Trophoblast cell (in vitro differentiated cells and primary cell): ENCODE results near the gene AXIN1.
"Not testable (repeated sequence)": the region's sequence is repeated elsewhere in the genome, so short reads cannot be mapped to it uniquely, and the experiment has no call there.

Source experiments
- DNase-seq, 2 donors: peaks; one replicate each; pipeline ENCODE4 v3.0.0-alpha.2; 2016
- H2AFZ ChIP-seq: 2 replicates; pipeline ENCODE4 v1.6.1; 2013; ENCODE audit warnings: low read length, moderate library complexity, mild to moderate bottlenecking; ENCODE audit not compliant: insufficient read depth, poor library complexity
- H2AK5ac ChIP-seq: 2 replicates; pipeline ENCODE4 v1.6.1; 2013; ENCODE audit warnings: mild to moderate bottlenecking, low read length
- H2BK120ac ChIP-seq: 2 replicates; pipeline ENCODE4 v1.6.1; 2013; ENCODE audit warnings: low read length, mild to moderate bottlenecking, moderate library complexity; ENCODE audit not compliant: insufficient read depth, poor library complexity
- H2BK12ac ChIP-seq: 2 replicates; pipeline ENCODE4 v1.6.1; 2013; ENCODE audit warnings: mild to moderate bottlenecking, low read length, moderate library complexity
- H2BK5ac ChIP-seq: 2 replicates; pipeline ENCODE4 v1.6.1; 2013; ENCODE audit warnings: low read length, low read depth, moderate library complexity, mild to moderate bottlenecking; ENCODE audit not compliant: poor library complexity
- H3K14ac ChIP-seq: 2 replicates; pipeline ENCODE4 v1.6.1; 2013; ENCODE audit warnings: mild to moderate bottlenecking, low read length
- H3K18ac ChIP-seq: 2 replicates; pipeline ENCODE4 v1.6.1; 2013; ENCODE audit warnings: mild to moderate bottlenecking, low read length
- H3K23ac ChIP-seq: 2 replicates; pipeline ENCODE4 v1.6.1; 2013; ENCODE audit warnings: low read length
- H3K27ac ChIP-seq: 2 replicates; pipeline ENCODE4 v1.5.1; 2013; ENCODE audit warnings: low read depth, mild to moderate bottlenecking, inconsistent platforms, low read length, moderate library complexity
- H3K27me3 ChIP-seq: 2 replicates; pipeline ENCODE4 v1.6.1; 2013; ENCODE audit warnings: inconsistent platforms, mild to moderate bottlenecking, low read length, moderate library complexity; ENCODE audit not compliant: insufficient read depth
- H3K36me3 ChIP-seq, 2 experiments: 1 replicate in 1 of 2; 2 replicates in 1 of 2; pipeline ENCODE4 v1.6.1; 2013; ENCODE audit warnings: low read length in 2 of 2, mild to moderate bottlenecking in 2 of 2, moderate library complexity in 1 of 2; ENCODE audit not compliant: insufficient read depth in 2 of 2, control insufficient read depth in 1 of 2
- H3K4ac ChIP-seq: 2 replicates; pipeline ENCODE4 v1.6.1; 2013; ENCODE audit warnings: low read depth, mild to moderate bottlenecking, low read length, moderate library complexity
- H3K4me1 ChIP-seq, 2 experiments: 1 replicate in 1 of 2; 2 replicates in 1 of 2; pipeline ENCODE4 v1.6.1; 2013; ENCODE audit warnings: low read length in 2 of 2, mild to moderate bottlenecking in 2 of 2, moderate library complexity in 1 of 2; ENCODE audit not compliant: insufficient read depth in 2 of 2, control insufficient read depth in 1 of 2
- H3K4me2 ChIP-seq: 2 replicates; pipeline ENCODE4 v1.6.1; 2013; ENCODE audit warnings: inconsistent platforms, mild to moderate bottlenecking, low read length, moderate library complexity
- H3K4me3 ChIP-seq: 2 replicates; pipeline ENCODE4 v1.5.1; 2013; ENCODE audit warnings: mild to moderate bottlenecking, low read depth, low read length, inconsistent platforms
- H3K79me1 ChIP-seq: one replicate; pipeline ENCODE4 v1.6.1; 2013; ENCODE audit warnings: low read length
- H3K79me2 ChIP-seq: 2 replicates; pipeline ENCODE4 v1.6.1; 2013; ENCODE audit warnings: low read length, mild to moderate bottlenecking; ENCODE audit not compliant: control insufficient read depth, insufficient read depth, poor library complexity
- H3K9ac ChIP-seq: 2 replicates; pipeline ENCODE4 v1.6.1; 2013; ENCODE audit warnings: mild to moderate bottlenecking, low read length
- H3K9me3 ChIP-seq: 2 replicates; pipeline ENCODE4 v1.6.1; 2013; ENCODE audit warnings: low read depth, mild to moderate bottlenecking, control low read depth, inconsistent platforms, low read length; ENCODE audit not compliant: insufficient read depth
- H4K12ac ChIP-seq: 2 replicates; pipeline ENCODE4 v1.6.1; 2013; ENCODE audit warnings: low read depth, mild to moderate bottlenecking, low read length, moderate library complexity
- H4K8ac ChIP-seq: 2 replicates; pipeline ENCODE4 v1.6.1; 2013; ENCODE audit warnings: low read depth, mild to moderate bottlenecking, low read length, moderate library complexity
- H4K91ac ChIP-seq: one replicate; pipeline ENCODE4 v1.6.1; 2013; ENCODE audit warnings: low read depth, mild to moderate bottlenecking, low read length, moderate library complexity
- WGBS: extraction: QIAGEN DNeasy Blood & Tissue Kit; methylation state at CpG from one replicate; pipeline ENCODE4 v1.1.7; 2013; ENCODE audit warnings: missing lambda C conversion rate; ENCODE audit not compliant: insufficient read length, insufficient coverage; ENCODE audit errors: extremely low coverage; 5-methylcytosine and 5-hydroxymethylcytosine counted together

AXIN1 gene

DNA sequence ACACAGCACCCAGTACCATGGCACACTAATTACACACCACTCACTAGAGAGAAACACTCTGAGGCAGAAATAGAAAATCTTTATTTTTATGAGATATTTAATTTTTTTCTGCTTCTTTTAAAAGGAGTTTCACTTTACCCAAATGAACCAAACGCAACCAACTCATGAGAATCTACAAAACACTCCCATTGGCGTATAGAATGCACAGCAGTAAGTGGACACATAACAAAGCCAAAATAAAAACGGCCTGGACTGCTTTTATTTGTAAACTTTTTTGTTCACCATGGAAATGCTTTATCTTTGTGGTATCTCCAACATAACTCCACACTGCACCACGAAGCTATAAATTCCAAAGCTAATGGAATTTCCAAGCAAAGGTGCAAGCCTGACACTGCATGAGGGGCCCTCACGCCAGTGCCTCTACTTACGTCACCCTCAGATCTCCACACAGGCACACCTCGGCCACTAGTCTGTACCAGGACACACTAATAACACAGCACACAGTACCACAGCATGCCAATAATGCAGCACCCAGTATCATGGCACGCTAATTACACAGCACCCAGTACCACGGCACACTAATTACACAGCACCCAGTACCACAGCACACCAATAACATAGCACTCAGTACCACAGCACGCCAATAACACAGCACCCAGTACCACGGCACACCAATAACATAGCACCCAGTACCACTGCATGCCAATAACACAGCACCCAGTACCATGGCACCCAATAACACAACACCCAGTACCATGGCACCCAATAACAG is 17.5 kb downstream of the AXIN1 start:
- not testable (repeated sequence) for H3K36me3 ChIP-seq, H2AFZ ChIP-seq, H2BK12ac ChIP-seq, H3K14ac ChIP-seq, H3K27ac ChIP-seq, H4K91ac ChIP-seq, H2BK5ac ChIP-seq, H3K79me2 ChIP-seq, H4K8ac ChIP-seq, H3K4me2 ChIP-seq, H3K4ac ChIP-seq, H3K9me3 ChIP-seq, H4K12ac ChIP-seq, H2AK5ac ChIP-seq, H3K79me1 ChIP-seq, H3K27me3 ChIP-seq, H2BK120ac ChIP-seq, H3K18ac ChIP-seq
- WGBS: no CpG with 5 or more reads among the region's 11 CpGs
- DNase-seq: peak; percentile 73 to 92
- H3K9ac ChIP-seq: peak overlapping the region; percentile 56
- H3K23ac ChIP-seq: peak overlapping the region; percentile 2
- peaks cover 12 to 21% of the 10 kb centered on the region in 2 experiments for H3K4me1 ChIP-seq
- H3K4me3 ChIP-seq: peak overlapping the region; percentile 41

DNA sequence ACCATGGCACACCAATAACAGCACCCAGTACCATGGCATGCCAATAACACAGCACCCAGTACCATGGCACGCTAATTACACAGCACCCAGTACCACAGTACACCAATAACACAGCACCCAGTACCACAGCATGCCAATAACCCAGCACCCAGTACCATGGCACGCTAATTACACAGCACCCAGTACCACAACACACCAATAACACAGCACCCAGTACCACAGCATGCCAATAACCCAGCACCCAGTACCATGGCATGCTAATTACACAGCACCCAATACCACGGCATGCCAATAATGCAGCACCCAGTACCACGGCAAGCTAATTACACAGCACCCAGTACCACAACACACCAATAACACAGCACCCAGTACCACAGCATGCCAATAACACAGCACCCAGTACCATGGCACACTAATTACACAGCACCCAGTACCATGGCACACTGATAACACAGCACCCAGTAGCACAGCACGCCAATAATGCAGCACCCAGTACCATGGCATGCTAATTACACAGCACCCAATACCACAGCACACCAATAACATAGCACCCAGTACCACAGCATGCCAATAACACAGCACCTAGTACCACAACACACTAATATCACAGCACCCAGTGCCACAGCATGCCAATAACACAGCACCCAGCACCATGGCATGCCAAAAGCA is 18.2 kb downstream of the AXIN1 start:
- H3K9me3 ChIP-seq, H3K36me3 ChIP-seq, H3K4me2 ChIP-seq, H2AK5ac ChIP-seq, H3K79me2 ChIP-seq, H3K79me1 ChIP-seq, H2BK120ac ChIP-seq, DNase-seq, H3K27ac ChIP-seq, H4K91ac ChIP-seq, H3K9ac ChIP-seq, H4K8ac ChIP-seq, H2AFZ ChIP-seq, H2BK5ac ChIP-seq, H3K14ac ChIP-seq, H2BK12ac ChIP-seq, H3K27me3 ChIP-seq, H4K12ac ChIP-seq, H3K23ac ChIP-seq: not testable (repeated sequence)
- peak overlapping the region; percentile 1 for H3K18ac ChIP-seq
- WGBS: no CpG with 5 or more reads among the region's 5 CpGs
- H3K4ac ChIP-seq: peak overlapping the region; percentile 11
- H3K4me3 ChIP-seq: peak overlapping the region; percentile 3
- peaks cover 12 to 21% of the 10 kb centered on the region in 2 experiments for H3K4me1 ChIP-seq

DNA sequence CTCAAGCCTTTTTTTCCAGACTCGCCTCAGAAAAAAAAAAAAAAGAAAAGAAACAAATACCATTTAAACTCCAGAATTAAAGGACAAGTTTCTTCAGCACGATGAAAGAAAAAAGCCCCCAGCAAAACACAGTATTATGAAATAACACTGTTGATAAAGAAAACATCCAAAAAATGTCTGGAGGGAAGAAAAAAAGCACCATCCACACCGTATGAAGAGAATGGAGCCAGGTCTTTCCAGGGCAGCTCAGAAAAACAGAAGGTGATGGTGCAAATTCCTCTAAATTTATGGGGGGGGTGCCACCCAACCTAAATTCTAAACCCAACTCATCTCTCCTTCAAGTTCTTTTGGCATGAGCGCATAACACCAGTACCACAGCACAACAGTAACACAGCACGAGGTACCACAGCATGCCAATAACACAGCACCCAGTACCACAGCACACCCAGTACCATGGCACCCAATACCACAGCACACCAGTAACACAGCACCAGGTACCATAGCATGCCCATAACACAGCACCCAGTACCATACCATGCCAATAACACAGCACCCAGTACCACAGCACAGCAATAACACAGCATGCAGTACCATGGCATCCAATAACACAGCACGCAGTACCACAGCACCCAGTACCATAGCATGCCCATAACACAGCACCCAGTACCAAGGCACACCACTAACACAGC is 19.0 kb downstream of the AXIN1 start:
- no peak overlapping the region for H2BK120ac ChIP-seq
- H3K36me3 ChIP-seq: no peaks in the 10 kb centered on the region
- H3K4ac ChIP-seq: no peak overlapping the region
- H3K79me1 ChIP-seq: no peaks in the 10 kb centered on the region
- H3K23ac ChIP-seq: no peak overlapping the region
- H3K18ac ChIP-seq: peak overlapping the region; percentile 16
- H3K27me3 ChIP-seq: no peaks in the 10 kb centered on the region
- H2BK5ac ChIP-seq: no peak overlapping the region
- H3K27ac ChIP-seq: no peak overlapping the region
- H4K91ac ChIP-seq: no peak overlapping the region
- no peak overlapping the region for H3K4me2 ChIP-seq
- H3K14ac ChIP-seq: no peak overlapping the region
- peak; percentile 58 to 95 for DNase-seq
- no peak overlapping the region for H4K12ac ChIP-seq
- peaks cover 3% of the 10 kb centered on the region for H3K9me3 ChIP-seq
- H2AFZ ChIP-seq: no peak overlapping the region
- H3K4me3 ChIP-seq: no peak overlapping the region
- H3K4me1 ChIP-seq: peaks cover 12 to 21% of the 10 kb centered on the region in 2 experiments
- no peak overlapping the region for H3K9ac ChIP-seq
- peaks cover 2% of the 10 kb centered on the region for H3K79me2 ChIP-seq
- H4K8ac ChIP-seq: no peak overlapping the region
- WGBS: no CpG with 5 or more reads among the region's 6 CpGs
- H2BK12ac ChIP-seq: no peak overlapping the region
- no peak overlapping the region for H2AK5ac ChIP-seq

DNA sequence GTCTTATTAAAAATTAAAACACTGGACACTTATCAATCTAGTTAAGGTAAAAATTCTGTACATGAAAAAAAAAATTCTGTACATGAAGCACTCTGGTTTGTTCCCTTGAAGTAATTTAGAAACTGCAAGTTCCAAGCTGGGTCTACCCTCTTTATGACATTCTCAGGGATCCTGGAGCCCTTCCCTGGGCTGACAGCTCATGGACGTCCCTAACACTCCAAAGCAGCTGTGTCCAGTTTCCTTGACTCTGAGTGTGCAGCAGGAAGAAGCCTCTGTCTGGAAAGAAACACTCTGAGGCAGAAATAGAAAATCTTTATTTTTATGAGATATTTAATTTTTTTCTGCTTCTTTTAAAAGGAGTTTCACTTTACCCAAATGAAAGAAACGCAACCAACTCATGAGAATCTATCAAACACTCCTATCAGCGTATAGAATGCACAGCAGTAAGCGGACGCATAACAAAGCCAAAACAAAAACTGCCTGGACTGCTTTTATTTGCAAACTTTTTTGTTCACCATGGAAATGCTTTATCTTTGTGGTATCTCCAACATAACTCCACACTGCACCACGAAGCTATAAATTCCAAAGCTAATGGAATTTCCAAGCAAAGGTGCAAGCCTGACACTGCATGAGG is 21.2 kb downstream of the AXIN1 start:
- not testable (repeated sequence) for H4K91ac ChIP-seq, H2BK5ac ChIP-seq, H2AK5ac ChIP-seq, H3K14ac ChIP-seq, H3K9ac ChIP-seq, H3K27ac ChIP-seq, H2BK12ac ChIP-seq, H2BK120ac ChIP-seq, H3K79me1 ChIP-seq, H3K36me3 ChIP-seq, H3K4me2 ChIP-seq, H3K4me3 ChIP-seq, H3K27me3 ChIP-seq, H3K18ac ChIP-seq, H3K4ac ChIP-seq, H2AFZ ChIP-seq, H4K8ac ChIP-seq, H3K23ac ChIP-seq, H4K12ac ChIP-seq, H3K79me2 ChIP-seq, H3K9me3 ChIP-seq
- H3K4me1 ChIP-seq: peaks cover 12 to 21% of the 10 kb centered on the region in 2 experiments
- no CpG with 5 or more reads among the region's 6 CpGs for WGBS
- DNase-seq: peak; percentile 59 to 92
